GM23338 (cell line): ENCODE measurements around the gene TNFRSF19. TPM values are rescaled to one million over a fixed set of nuclear protein-coding genes. Genes with fewer than 3 reads are reported as not detected.

Source experiments
- ATAC-seq: fragments of 200-7000 bp; cut with Tn5 transposase; 3 replicates; pipeline ENCODE4 v1.9.1; 2020
- DNase-seq: peaks from one replicate; pipeline ENCODE4 v3.0.0-alpha.2; 2015; ENCODE audit warnings: low spot score
- H2AFZ ChIP-seq: fragments of 200-600 bp; sonication (generic); 2 replicates; pipeline ENCODE4 v1.8.0; 2016; ENCODE audit warnings: antibody characterized with exemption, mild to moderate bottlenecking, moderate library complexity
- H3F3A ChIP-seq: fragments of 200-600 bp; sonication (generic); replicated peaks from 2 replicates; pipeline ENCODE4 v1.8.0; 2017; ENCODE audit warnings: antibody characterized with exemption, mixed run types, low read depth
- H3K27ac ChIP-seq: fragments of 200-600 bp; sonication (generic); 2 replicates; pipeline ENCODE4 v1.6.1; 2016; ENCODE audit warnings: low read depth
- H3K27me3 ChIP-seq: fragments of 200-600 bp; sonication (generic); 2 replicates; pipeline ENCODE4 v1.8.0; 2016; ENCODE audit warnings: mild to moderate bottlenecking, mixed run types, moderate library complexity; ENCODE audit not compliant: insufficient read depth
- H3K36me3 ChIP-seq: fragments of 200-600 bp; sonication (generic); 2 replicates; pipeline ENCODE4 v1.8.0; 2016; ENCODE audit warnings: mild to moderate bottlenecking; ENCODE audit not compliant: insufficient read depth
- H3K4me1 ChIP-seq: fragments of 200-600 bp; sonication (generic); 2 replicates; pipeline ENCODE4 v1.8.0; 2016; ENCODE audit warnings: mild to moderate bottlenecking, moderate library complexity; ENCODE audit not compliant: insufficient read depth
- H3K4me2 ChIP-seq: fragments of 200-600 bp; sonication (generic); 2 replicates; pipeline ENCODE4 v1.7.1; 2017; ENCODE audit warnings: mixed run types
- H3K4me3 ChIP-seq: fragments of 200-600 bp; sonication (generic); 2 replicates; pipeline ENCODE4 v1.6.1; 2016; ENCODE audit warnings: mixed run types
- H3K79me2 ChIP-seq: fragments of 200-600 bp; sonication (generic); replicated peaks from 2 replicates; pipeline ENCODE4 v1.8.0; 2017; ENCODE audit warnings: mild to moderate bottlenecking; ENCODE audit not compliant: insufficient read depth
- H3K9me2 ChIP-seq: fragments of 200-600 bp; sonication (generic); 2 replicates; pipeline ENCODE4 v1.8.0; 2017; ENCODE audit not compliant: insufficient read depth
- H4K20me1 ChIP-seq: fragments of 200-600 bp; sonication (generic); replicated peaks from 2 replicates; pipeline ENCODE4 v1.8.0; 2017; ENCODE audit warnings: mild to moderate bottlenecking; ENCODE audit not compliant: insufficient read depth
- H3K27ac Mint-ChIP-seq: 2 replicates; pipeline ENCODE4 v1.8.0; 2020; ENCODE audit warnings: inconsistent platforms, mild to moderate bottlenecking, moderate library complexity, mixed read lengths
- H3K27me3 Mint-ChIP-seq: 3 replicates; pipeline ENCODE4 v1.8.0; 2022; ENCODE audit warnings: low read depth, mild to moderate bottlenecking, moderate library complexity, mixed read lengths, inconsistent platforms; ENCODE audit not compliant: insufficient read depth, poor library complexity
- H3K36me3 Mint-ChIP-seq: 3 replicates; pipeline ENCODE4 v1.8.0; 2021; ENCODE audit warnings: low read depth, mild to moderate bottlenecking, inconsistent platforms, moderate library complexity, mixed read lengths
- H3K4me1 Mint-ChIP-seq: 3 replicates; pipeline ENCODE4 v1.8.0; 2020; ENCODE audit warnings: mild to moderate bottlenecking, inconsistent platforms, mixed read lengths
- H3K4me3 Mint-ChIP-seq: 3 replicates; pipeline ENCODE4 v1.8.0; 2021; ENCODE audit warnings: moderate library complexity, mild to moderate bottlenecking, inconsistent platforms, mixed read lengths
- H3K9me3 Mint-ChIP-seq: 3 replicates; pipeline ENCODE4 v1.8.0; 2020; ENCODE audit warnings: moderate library complexity, mild to moderate bottlenecking, inconsistent platforms, mixed read lengths
- CREB1 ChIP-seq: fragments of 250-450 bp; sonication (Bioruptor Pico); IDR thresholded peaks from 2 replicates; pipeline ENCODE4 v1.5.0; 2020; ENCODE audit warnings: low read depth, mild to moderate bottlenecking, moderate library complexity
- EZH2 ChIP-seq: fragments of 200-600 bp; sonication (generic); IDR thresholded peaks from one replicate; pipeline ENCODE4 v1.8.0; 2017; ENCODE audit warnings: antibody characterized with exemption, mild to moderate bottlenecking, low read depth; ENCODE audit not compliant: unreplicated experiment
- EZH2phosphoT487 ChIP-seq: fragments of 200-600 bp; sonication (generic); IDR thresholded peaks from one replicate; pipeline ENCODE4 v1.8.1; 2018; ENCODE audit warnings: antibody characterized with exemption; ENCODE audit not compliant: unreplicated experiment
- JUNB ChIP-seq: IDR thresholded peaks from one replicate; pipeline ENCODE4 v1.6.1; 2016; ENCODE audit warnings: antibody characterized with exemption; ENCODE audit not compliant: unreplicated experiment
- NANOG ChIP-seq: IDR thresholded peaks from 2 replicates; pipeline ENCODE4 v1.6.1; 2016; ENCODE audit warnings: antibody characterized with exemption, borderline replicate concordance
- POLR2AphosphoS5 ChIP-seq: IDR thresholded peaks from 2 replicates; pipeline ENCODE4 v1.6.1; 2016; ENCODE audit warnings: antibody characterized with exemption, low read depth
- STAT1 ChIP-seq: IDR thresholded peaks from one replicate; pipeline ENCODE4 v1.6.1; 2016; ENCODE audit warnings: antibody characterized with exemption; ENCODE audit not compliant: unreplicated experiment
- ZNF114 ChIP-seq: fragments of 250-450 bp; sonication (Bioruptor Pico); IDR thresholded peaks from 2 replicates; pipeline ENCODE4 v1.5.0; 2020; ENCODE audit warnings: mild to moderate bottlenecking, moderate library complexity
- ZNF331 ChIP-seq: fragments of 250-450 bp; sonication (Bioruptor Pico); IDR thresholded peaks from 2 replicates; pipeline ENCODE4 v1.5.0; 2020; ENCODE audit warnings: low read depth, mild to moderate bottlenecking, moderate library complexity
- polyA plus RNA-seq: library from polyadenylated mRNA; unstranded; fragments of >200 nt; fragmentation: Nextera tagmentation; extraction: Ambion mirVana; gene quantifications from 2 replicates; pipeline ENCODE4 v1.2.1, GENCODE V29; 2016
- total RNA-seq: library from RNA; depleted of rRNA; stranded (reverse); fragments of >200 nt; shearing (Covaris generic); gene quantifications from 2 replicates; pipeline ENCODE4 v1.2.3, GENCODE V29; 2014
- TF ChIP-seq, protein P1 (sequence below): IDR thresholded peaks from 2 replicates; pipeline ENCODE4 v1.6.1; 2016; ENCODE audit warnings: antibody characterized with exemption
- TF ChIP-seq, protein P2 (sequence below): IDR thresholded peaks from one replicate; pipeline ENCODE4 v1.6.1; 2018; ENCODE audit warnings: antibody characterized with exemption; ENCODE audit not compliant: unreplicated experiment
- TF ChIP-seq, protein P3 (sequence below): fragments of 250-450 bp; sonication (Bioruptor Pico); IDR thresholded peaks from 2 replicates; pipeline ENCODE4 v1.5.0; 2020; ENCODE audit warnings: mild to moderate bottlenecking, moderate library complexity
- TF ChIP-seq, protein P4 (sequence below), 2 experiments: fragments of 200-600 bp in 1 of 2; sonication (generic) in 1 of 2; conservative IDR thresholded peaks; 2 replicates each; pipeline versions ENCODE4 v1.5.1 to v1.6.1; 2016 to 2017; ENCODE audit warnings: antibody characterized with exemption in 2 of 2, low read depth in 2 of 2, mild to moderate bottlenecking in 2 of 2, moderate library complexity in 1 of 2

The TNFRSF19 gene
- total and polyA plus RNA-seq, 2 experiments from 2014 or later = 0.21 to 0.35 TPM

DNA sequence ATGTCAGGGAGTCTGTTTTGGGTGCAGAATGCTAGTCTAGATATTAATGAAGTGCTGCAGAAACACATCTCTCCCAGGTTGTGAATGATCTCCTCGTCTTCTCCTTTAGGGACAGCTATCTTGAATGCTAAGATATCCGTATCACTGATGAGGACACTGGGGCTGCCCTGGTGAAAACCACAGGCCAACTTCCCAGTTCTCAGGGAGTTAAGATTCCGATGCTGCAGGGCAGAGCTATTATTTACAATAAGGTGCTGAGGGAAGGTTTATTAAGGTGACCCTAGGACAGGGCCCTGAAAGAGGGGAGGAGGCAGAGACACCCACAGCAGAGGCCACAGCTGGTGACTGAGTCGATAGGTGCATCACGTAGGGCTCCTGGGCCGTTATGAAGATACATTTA is 66.1 kb downstream of the TNFRSF19 start:
- Histone ChIP-seq H3K4me1 (peaks cover 43% of the 10 kb centered on the region), H4K20me1 (no peaks in the 10 kb centered on the region), H3F3A (no peaks in the 10 kb centered on the region), H3K36me3 (no peaks in the 10 kb centered on the region), H3K9me2 (no peaks in the 10 kb centered on the region), H3K4me3 (no peak overlapping the region), H3K27me3 (no peaks in the 10 kb centered on the region), H2AFZ (peak overlapping the region; percentile 67; the same call in 1 of the 2 replicates), H3K27ac (no peak overlapping the region), H3K4me2 (no peak overlapping the region), H3K79me2 (no peaks in the 10 kb centered on the region)
- no peak for TF ChIP-seq JUNB
- TF ChIP-seq, protein P1, sequence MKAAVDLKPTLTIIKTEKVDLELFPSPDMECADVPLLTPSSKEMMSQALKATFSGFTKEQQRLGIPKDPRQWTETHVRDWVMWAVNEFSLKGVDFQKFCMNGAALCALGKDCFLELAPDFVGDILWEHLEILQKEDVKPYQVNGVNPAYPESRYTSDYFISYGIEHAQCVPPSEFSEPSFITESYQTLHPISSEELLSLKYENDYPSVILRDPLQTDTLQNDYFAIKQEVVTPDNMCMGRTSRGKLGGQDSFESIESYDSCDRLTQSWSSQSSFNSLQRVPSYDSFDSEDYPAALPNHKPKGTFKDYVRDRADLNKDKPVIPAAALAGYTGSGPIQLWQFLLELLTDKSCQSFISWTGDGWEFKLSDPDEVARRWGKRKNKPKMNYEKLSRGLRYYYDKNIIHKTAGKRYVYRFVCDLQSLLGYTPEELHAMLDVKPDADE = no peak
- TF ChIP-seq CREB1 (CRISPR knock-in tag) = no peak
- TF ChIP-seq POLR2AphosphoS5 = no peak
- no peak for TF ChIP-seq EZH2
- no peak for TF ChIP-seq ZNF114 (CRISPR knock-in tag)
- TF ChIP-seq ZNF331 (CRISPR knock-in tag) = no peak
- no peak for TF ChIP-seq STAT1
- TF ChIP-seq, protein P2, sequence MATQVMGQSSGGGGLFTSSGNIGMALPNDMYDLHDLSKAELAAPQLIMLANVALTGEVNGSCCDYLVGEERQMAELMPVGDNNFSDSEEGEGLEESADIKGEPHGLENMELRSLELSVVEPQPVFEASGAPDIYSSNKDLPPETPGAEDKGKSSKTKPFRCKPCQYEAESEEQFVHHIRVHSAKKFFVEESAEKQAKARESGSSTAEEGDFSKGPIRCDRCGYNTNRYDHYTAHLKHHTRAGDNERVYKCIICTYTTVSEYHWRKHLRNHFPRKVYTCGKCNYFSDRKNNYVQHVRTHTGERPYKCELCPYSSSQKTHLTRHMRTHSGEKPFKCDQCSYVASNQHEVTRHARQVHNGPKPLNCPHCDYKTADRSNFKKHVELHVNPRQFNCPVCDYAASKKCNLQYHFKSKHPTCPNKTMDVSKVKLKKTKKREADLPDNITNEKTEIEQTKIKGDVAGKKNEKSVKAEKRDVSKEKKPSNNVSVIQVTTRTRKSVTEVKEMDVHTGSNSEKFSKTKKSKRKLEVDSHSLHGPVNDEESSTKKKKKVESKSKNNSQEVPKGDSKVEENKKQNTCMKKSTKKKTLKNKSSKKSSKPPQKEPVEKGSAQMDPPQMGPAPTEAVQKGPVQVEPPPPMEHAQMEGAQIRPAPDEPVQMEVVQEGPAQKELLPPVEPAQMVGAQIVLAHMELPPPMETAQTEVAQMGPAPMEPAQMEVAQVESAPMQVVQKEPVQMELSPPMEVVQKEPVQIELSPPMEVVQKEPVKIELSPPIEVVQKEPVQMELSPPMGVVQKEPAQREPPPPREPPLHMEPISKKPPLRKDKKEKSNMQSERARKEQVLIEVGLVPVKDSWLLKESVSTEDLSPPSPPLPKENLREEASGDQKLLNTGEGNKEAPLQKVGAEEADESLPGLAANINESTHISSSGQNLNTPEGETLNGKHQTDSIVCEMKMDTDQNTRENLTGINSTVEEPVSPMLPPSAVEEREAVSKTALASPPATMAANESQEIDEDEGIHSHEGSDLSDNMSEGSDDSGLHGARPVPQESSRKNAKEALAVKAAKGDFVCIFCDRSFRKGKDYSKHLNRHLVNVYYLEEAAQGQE = no peak
- no peak for TF ChIP-seq NANOG
- no peak for TF ChIP-seq EZH2phosphoT487
- TF ChIP-seq, protein P3, sequence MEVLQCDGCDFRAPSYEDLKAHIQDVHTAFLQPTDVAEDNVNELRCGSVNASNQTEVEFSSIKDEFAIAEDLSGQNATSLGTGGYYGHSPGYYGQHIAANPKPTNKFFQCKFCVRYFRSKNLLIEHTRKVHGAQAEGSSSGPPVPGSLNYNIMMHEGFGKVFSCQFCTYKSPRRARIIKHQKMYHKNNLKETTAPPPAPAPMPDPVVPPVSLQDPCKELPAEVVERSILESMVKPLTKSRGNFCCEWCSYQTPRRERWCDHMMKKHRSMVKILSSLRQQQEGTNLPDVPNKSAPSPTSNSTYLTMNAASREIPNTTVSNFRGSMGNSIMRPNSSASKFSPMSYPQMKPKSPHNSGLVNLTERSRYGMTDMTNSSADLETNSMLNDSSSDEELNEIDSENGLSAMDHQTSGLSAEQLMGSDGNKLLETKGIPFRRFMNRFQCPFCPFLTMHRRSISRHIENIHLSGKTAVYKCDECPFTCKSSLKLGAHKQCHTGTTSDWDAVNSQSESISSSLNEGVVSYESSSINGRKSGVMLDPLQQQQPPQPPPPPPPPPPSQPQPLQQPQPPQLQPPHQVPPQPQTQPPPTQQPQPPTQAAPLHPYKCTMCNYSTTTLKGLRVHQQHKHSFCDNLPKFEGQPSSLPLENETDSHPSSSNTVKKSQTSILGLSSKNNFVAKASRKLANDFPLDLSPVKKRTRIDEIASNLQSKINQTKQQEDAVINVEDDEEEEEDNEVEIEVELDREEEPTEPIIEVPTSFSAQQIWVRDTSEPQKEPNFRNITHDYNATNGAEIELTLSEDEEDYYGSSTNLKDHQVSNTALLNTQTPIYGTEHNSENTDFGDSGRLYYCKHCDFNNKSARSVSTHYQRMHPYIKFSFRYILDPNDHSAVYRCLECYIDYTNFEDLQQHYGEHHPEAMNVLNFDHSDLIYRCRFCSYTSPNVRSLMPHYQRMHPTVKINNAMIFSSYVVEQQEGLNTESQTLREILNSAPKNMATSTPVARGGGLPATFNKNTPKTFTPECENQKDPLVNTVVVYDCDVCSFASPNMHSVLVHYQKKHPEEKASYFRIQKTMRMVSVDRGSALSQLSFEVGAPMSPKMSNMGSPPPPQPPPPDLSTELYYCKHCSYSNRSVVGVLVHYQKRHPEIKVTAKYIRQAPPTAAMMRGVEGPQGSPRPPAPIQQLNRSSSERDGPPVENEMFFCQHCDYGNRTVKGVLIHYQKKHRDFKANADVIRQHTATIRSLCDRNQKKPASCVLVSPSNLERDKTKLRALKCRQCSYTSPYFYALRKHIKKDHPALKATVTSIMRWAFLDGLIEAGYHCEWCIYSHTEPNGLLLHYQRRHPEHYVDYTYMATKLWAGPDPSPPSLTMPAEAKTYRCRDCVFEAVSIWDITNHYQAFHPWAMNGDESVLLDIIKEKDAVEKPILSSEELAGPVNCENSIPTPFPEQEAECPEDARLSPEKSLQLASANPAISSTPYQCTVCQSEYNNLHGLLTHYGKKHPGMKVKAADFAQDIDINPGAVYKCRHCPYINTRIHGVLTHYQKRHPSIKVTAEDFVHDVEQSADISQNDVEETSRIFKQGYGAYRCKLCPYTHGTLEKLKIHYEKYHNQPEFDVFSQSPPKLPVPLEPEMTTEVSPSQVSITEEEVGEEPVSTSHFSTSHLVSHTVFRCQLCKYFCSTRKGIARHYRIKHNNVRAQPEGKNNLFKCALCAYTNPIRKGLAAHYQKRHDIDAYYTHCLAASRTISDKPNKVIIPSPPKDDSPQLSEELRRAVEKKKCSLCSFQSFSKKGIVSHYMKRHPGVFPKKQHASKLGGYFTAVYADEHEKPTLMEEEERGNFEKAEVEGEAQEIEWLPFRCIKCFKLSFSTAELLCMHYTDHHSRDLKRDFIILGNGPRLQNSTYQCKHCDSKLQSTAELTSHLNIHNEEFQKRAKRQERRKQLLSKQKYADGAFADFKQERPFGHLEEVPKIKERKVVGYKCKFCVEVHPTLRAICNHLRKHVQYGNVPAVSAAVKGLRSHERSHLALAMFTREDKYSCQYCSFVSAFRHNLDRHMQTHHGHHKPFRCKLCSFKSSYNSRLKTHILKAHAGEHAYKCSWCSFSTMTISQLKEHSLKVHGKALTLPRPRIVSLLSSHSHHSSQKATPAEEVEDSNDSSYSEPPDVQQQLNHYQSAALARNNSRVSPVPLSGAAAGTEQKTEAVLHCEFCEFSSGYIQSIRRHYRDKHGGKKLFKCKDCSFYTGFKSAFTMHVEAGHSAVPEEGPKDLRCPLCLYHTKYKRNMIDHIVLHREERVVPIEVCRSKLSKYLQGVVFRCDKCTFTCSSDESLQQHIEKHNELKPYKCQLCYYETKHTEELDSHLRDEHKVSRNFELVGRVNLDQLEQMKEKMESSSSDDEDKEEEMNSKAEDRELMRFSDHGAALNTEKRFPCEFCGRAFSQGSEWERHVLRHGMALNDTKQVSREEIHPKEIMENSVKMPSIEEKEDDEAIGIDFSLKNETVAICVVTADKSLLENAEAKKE (CRISPR knock-in tag) = no peak
- TF ChIP-seq, protein P4, sequence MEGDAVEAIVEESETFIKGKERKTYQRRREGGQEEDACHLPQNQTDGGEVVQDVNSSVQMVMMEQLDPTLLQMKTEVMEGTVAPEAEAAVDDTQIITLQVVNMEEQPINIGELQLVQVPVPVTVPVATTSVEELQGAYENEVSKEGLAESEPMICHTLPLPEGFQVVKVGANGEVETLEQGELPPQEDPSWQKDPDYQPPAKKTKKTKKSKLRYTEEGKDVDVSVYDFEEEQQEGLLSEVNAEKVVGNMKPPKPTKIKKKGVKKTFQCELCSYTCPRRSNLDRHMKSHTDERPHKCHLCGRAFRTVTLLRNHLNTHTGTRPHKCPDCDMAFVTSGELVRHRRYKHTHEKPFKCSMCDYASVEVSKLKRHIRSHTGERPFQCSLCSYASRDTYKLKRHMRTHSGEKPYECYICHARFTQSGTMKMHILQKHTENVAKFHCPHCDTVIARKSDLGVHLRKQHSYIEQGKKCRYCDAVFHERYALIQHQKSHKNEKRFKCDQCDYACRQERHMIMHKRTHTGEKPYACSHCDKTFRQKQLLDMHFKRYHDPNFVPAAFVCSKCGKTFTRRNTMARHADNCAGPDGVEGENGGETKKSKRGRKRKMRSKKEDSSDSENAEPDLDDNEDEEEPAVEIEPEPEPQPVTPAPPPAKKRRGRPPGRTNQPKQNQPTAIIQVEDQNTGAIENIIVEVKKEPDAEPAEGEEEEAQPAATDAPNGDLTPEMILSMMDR (conservative IDR thresholded peaks at IDR 0.05; ENCODE audit: low read depth in 2 of 2) = no peak
- no peak for ATAC-seq
- no peak for DNase-seq
- Mint-ChIP-seq H3K36me3 (no peaks in the 10 kb centered on the region), H3K27me3 (peaks cover 14% of the 10 kb centered on the region), H3K4me3 (no peak overlapping the region), H3K9me3 (no peaks in the 10 kb centered on the region), H3K27ac (no peak overlapping the region), H3K4me1 (peaks cover 49% of the 10 kb centered on the region)
